A673 (cell line): ENCODE results near the gene RUFY2.

Source experiments
- EZH2 ChIP-seq: fragments of 200-600 bp; sonication (generic); IDR thresholded peaks from 2 replicates; pipeline ENCODE4 v1.6.1; 2017; ENCODE audit warnings: borderline replicate concordance, low read depth, mild to moderate bottlenecking, mixed read lengths, antibody characterized with exemption, low read length; ENCODE audit not compliant: poor library complexity, severe bottlenecking
- TF ChIP-seq, protein P1 (sequence below): fragments of 300-800, 200-600 bp; sonication (generic); conservative IDR thresholded peaks from 2 replicates; pipeline ENCODE4 v1.5.1; 2017; ENCODE audit warnings: low read depth, mild to moderate bottlenecking, antibody characterized with exemption, low read length, moderate library complexity, mixed read lengths

DNA sequence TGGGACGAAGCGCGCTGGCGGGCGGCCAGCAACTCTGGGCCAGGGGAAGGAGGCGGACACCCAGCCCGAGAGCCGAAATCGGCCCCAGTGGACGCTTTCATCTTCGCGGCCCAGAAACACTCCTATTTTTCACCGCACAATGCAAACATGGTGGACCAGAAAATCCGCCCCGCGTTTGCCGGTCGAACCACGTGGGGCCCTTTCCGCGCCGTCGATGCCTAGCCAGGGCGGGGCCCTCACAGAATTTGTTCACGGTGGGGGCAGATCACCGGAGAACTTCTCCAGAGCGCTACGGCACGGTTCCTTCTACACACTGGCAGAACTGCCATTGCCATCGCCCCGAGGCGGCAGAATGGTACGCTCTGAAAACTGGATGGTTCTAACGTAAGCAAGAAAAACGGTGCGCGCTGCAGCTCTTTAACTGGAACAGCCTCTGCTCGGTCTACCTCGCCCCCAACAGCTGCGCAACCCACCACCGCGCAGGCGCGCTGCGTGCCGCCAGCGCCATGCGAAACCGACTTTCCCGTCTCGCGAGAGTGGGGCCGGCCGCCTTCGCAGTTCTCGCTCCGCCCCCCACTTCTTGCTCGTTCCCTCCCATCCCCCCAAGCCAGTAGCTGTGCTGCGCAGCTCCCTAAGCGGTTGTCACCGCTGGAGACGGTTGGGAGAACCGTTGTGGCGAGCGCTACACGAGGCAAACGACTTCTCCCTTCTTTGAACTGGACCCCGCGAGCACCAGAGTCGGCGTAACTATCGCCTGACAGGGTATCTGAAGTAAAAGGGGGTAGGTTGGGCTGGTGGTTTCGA, 75.4 kb downstream of the RUFY2 start, which contains the start of gene HNRNPH3:
- TF ChIP-seq, protein P1, sequence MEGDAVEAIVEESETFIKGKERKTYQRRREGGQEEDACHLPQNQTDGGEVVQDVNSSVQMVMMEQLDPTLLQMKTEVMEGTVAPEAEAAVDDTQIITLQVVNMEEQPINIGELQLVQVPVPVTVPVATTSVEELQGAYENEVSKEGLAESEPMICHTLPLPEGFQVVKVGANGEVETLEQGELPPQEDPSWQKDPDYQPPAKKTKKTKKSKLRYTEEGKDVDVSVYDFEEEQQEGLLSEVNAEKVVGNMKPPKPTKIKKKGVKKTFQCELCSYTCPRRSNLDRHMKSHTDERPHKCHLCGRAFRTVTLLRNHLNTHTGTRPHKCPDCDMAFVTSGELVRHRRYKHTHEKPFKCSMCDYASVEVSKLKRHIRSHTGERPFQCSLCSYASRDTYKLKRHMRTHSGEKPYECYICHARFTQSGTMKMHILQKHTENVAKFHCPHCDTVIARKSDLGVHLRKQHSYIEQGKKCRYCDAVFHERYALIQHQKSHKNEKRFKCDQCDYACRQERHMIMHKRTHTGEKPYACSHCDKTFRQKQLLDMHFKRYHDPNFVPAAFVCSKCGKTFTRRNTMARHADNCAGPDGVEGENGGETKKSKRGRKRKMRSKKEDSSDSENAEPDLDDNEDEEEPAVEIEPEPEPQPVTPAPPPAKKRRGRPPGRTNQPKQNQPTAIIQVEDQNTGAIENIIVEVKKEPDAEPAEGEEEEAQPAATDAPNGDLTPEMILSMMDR = no peak
- TF ChIP-seq EZH2 = no peak
